CD4-positive, alpha-beta T cell treated with Interleukin-17A for 1 hour (primary cell): ENCODE data around the gene LRRC7.
A peak's percentile ranks its signal among the peaks of the same experiment; 100 is the strongest.
"Not testable (repeated sequence)": the region's sequence is repeated elsewhere in the genome, so short reads cannot be mapped to it uniquely, and the experiment has no call there.

Experiments
- DNase-seq: peaks from one replicate; pipeline ENCODE4 v3.0.0-alpha.2; 2020

Gene LRRC7

GRCh38 chr1:69702085-69702484 lies 134.4 kb downstream of the LRRC7 start:
- DNase-seq: no peak

GRCh38 chr1:69706473-69706872 lies 138.8 kb downstream of the LRRC7 start:
- no peak for DNase-seq

GRCh38 chr1:69707103-69707502 lies 139.4 kb downstream of the LRRC7 start:
- no peak for DNase-seq

- no peak for DNase-seq
These were observed 142.9 kb downstream of the LRRC7 start for GRCh38 chr1:69710484-69711189.

- no peak for DNase-seq
These were observed 143.6 kb downstream of the LRRC7 start for GRCh38 chr1:69711190-69711930.

GRCh38 chr1:69717834-69718233 lies 150.1 kb downstream of the LRRC7 start:
- DNase-seq: not testable (repeated sequence)

GRCh38 chr1:69728206-69728605 lies 160.5 kb downstream of the LRRC7 start:
- DNase-seq: no peak

GRCh38 chr1:69733061-69733460 lies 165.3 kb downstream of the LRRC7 start:
- DNase-seq: no peak

- peak; percentile 27 for DNase-seq
These were observed 169.9 kb downstream of the LRRC7 start for GRCh38 chr1:69737527-69738185.

- DNase-seq: no peak
These were observed 170.9 kb downstream of the LRRC7 start for GRCh38 chr1:69738458-69739250.

- no peak for DNase-seq
These were observed 171.5 kb downstream of the LRRC7 start for GRCh38 chr1:69739251-69739605.

GRCh38 chr1:69743146-69743545 lies 175.4 kb downstream of the LRRC7 start:
- no peak for DNase-seq

GRCh38 chr1:69744381-69744780 lies 176.7 kb downstream of the LRRC7 start:
- no peak for DNase-seq

- DNase-seq: no peak
These were observed 179.5 kb downstream of the LRRC7 start for GRCh38 chr1:69747207-69747606.

GRCh38 chr1:69750638-69751037 lies 182.9 kb downstream of the LRRC7 start:
- DNase-seq: no peak

GRCh38 chr1:69752831-69753230 lies 185.1 kb downstream of the LRRC7 start:
- DNase-seq: no peak

- no peak for DNase-seq
These were observed 186.8 kb downstream of the LRRC7 start for GRCh38 chr1:69754521-69754920.

GRCh38 chr1:69755647-69756046 lies 187.9 kb downstream of the LRRC7 start:
- DNase-seq: no peak

- DNase-seq: no peak
These were observed 198.2 kb downstream of the LRRC7 start for GRCh38 chr1:69765951-69766350.

GRCh38 chr1:69766431-69767180 lies 198.9 kb downstream of the LRRC7 start:
- DNase-seq: no peak

GRCh38 chr1:69776555-69776954 lies 208.8 kb downstream of the LRRC7 start:
- no peak for DNase-seq

- no peak for DNase-seq
These were observed 209.7 kb downstream of the LRRC7 start for GRCh38 chr1:69777423-69777822.
